SHP77 treated with DMSO at 0.1 percent for 48 hours (cell line): ENCODE results near the gene CD83.

Experiments used
- DNase-seq: peaks from one replicate; lab custom pipeline; 2025; lab: John Stamatoyannopoulos, UW

CD83 gene

GRCh38 chr6:14091339-14091978 is 26.1 kb upstream of the CD83 start:
- DNase-seq, result no peak

GRCh38 chr6:14092316-14092715 is 25.3 kb upstream of the CD83 start:
- DNase-seq, result no peak

GRCh38 chr6:14092838-14093789 is 24.5 kb upstream of the CD83 start:
- DNase-seq, result no peak

- DNase-seq, result no peak
Observed at GRCh38 chr6:14094721-14095120, 22.9 kb upstream of the CD83 start.

- DNase-seq, result no peak
Observed at GRCh38 chr6:14095437-14095836, 22.1 kb upstream of the CD83 start.

GRCh38 chr6:14100138-14100537 is 17.4 kb upstream of the CD83 start:
- no peak for DNase-seq

- DNase-seq, result no peak
Observed at GRCh38 chr6:14100966-14101365, 16.6 kb upstream of the CD83 start.

- no peak for DNase-seq
Observed at GRCh38 chr6:14102383-14102782, 15.2 kb upstream of the CD83 start.

- DNase-seq, result no peak
Observed at GRCh38 chr6:14105547-14105946, 12.0 kb upstream of the CD83 start.

- no peak for DNase-seq
Observed at GRCh38 chr6:14107000-14107399, 10.6 kb upstream of the CD83 start.

GRCh38 chr6:14107711-14108494 is 9.7 kb upstream of the CD83 start:
- DNase-seq, result no peak

GRCh38 chr6:14108571-14109410 is 8.8 kb upstream of the CD83 start:
- no peak for DNase-seq

GRCh38 chr6:14109411-14109826 is 8.2 kb upstream of the CD83 start:
- no peak for DNase-seq

GRCh38 chr6:14110001-14110818 is 7.4 kb upstream of the CD83 start:
- DNase-seq, result no peak

GRCh38 chr6:14113976-14114375 is 3.6 kb upstream of the CD83 start:
- DNase-seq, result no peak

GRCh38 chr6:14118091-14118439 is 493 bp downstream of the CD83 start:
- no peak for DNase-seq

GRCh38 chr6:14118446-14118845 is 874 bp downstream of the CD83 start:
- DNase-seq, result no peak

GRCh38 chr6:14119784-14120183 is 2.2 kb downstream of the CD83 start:
- DNase-seq, result no peak

- DNase-seq, result no peak
Observed at GRCh38 chr6:14120546-14120945, 3.0 kb downstream of the CD83 start.

- no peak for DNase-seq
Observed at GRCh38 chr6:14121936-14122344, 4.4 kb downstream of the CD83 start.
